ENCODE measurements around the gene APBA3. TPM values are rescaled to one million over a fixed set of nuclear protein-coding genes. Genes with fewer than 3 reads are reported as not detected.

Gene APBA3
- polyA plus RNA-seq, 4 donors: 13.1 to 20.8 (median 16.5) TPM

- no peak for DNase-seq
- Histone ChIP-seq H3K36me3 (ENCODE audit: control insufficient read depth in 3 of 3, insufficient read depth in 2 of 3, low read depth in 1 of 3, low read length in 3 of 3) (no peaks in the 10 kb centered on the region), H3K27ac (ENCODE audit: low read depth in 1 of 3, low read length in 2 of 3) (no peak overlapping the region), H3K9me3 (ENCODE audit: control insufficient read depth in 2 of 2, insufficient read depth in 1 of 2, low read depth in 1 of 2, low read length in 1 of 2) (peaks cover 0 to 6% of the 10 kb centered on the region in 2 donors), H3K4me1 (ENCODE audit: control insufficient read depth in 3 of 3, insufficient read depth in 2 of 3, low read depth in 1 of 3, low read length in 2 of 3) (no peaks in the 10 kb centered on the region), H3K27me3 (ENCODE audit: control insufficient read depth in 3 of 3, insufficient read depth in 3 of 3, low read length in 3 of 3) (peaks cover 0 to 7% (median 3%) of the 10 kb centered on the region in 3 donors), H3K4me3 (ENCODE audit: low read depth in 1 of 3, low read length in 3 of 3) (no peak overlapping the region)
- 42 to 68% (median 48%) methylated on average over 3 of the region's 3 CpGs for WGBS, 3 donors
- FAIRE-seq: no peak
Measured at GRCh38 chr19:3792114-3792513, 30.6 kb upstream of the APBA3 start.

GRCh38 chr19:3790941-3791340 lies 29.4 kb upstream of the APBA3 start:
- WGBS, 3 donors: 77 to 85% (median 82%) methylated on average over 7 of the region's 7 CpGs
- H3K27me3 ChIP-seq (ENCODE audit: control insufficient read depth in 3 of 3, insufficient read depth in 3 of 3, low read length in 3 of 3): peaks cover 4 to 11% (median 5%) of the 10 kb centered on the region in 3 donors
- no peak overlapping the region for H3K27ac ChIP-seq (ENCODE audit: low read depth in 1 of 3, low read length in 2 of 3)
- no peak overlapping the region for H3K4me3 ChIP-seq (ENCODE audit: low read depth in 1 of 3, low read length in 3 of 3)
- H3K4me1 ChIP-seq (ENCODE audit: control insufficient read depth in 3 of 3, insufficient read depth in 2 of 3, low read depth in 1 of 3, low read length in 2 of 3): no peaks in the 10 kb centered on the region
- H3K36me3 ChIP-seq (ENCODE audit: control insufficient read depth in 3 of 3, insufficient read depth in 2 of 3, low read depth in 1 of 3, low read length in 3 of 3): no peaks in the 10 kb centered on the region
- no peaks in the 10 kb centered on the region for H3K9me3 ChIP-seq (ENCODE audit: control insufficient read depth in 2 of 2, insufficient read depth in 1 of 2, low read depth in 1 of 2, low read length in 1 of 2)
- FAIRE-seq: no peak
- DNase-seq: no peak

DNA sequence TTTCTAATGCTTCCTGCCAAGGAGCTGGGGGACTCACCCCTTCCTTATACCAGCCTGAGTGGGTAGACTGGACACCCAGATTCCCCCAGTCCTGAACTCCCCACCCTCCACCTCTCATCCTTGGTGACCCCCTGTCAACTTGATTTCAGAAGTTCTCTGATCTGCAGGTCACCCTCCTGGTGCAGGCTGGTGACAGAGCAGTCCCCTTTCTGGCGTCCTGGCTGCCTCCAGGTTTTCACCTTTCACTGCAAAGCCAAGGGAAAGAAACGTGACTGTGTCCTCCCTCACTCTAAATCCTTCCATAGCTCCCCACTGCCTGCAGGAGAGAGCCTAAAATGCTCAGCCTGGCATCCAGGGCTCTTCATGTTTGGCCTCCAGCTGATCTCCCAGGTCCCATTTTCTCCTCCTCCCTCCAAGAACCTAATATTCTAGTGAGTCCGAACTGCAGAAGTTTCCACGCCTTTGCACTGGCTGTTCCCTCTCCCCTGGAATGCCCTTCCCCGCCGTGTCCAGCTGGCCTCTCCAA lies 28.8 kb upstream of the APBA3 start:
- no peak for FAIRE-seq
- Histone ChIP-seq H3K9me3 (ENCODE audit: control insufficient read depth in 2 of 2, insufficient read depth in 1 of 2, low read depth in 1 of 2, low read length in 1 of 2) (no peaks in the 10 kb centered on the region), H3K27me3 (ENCODE audit: control insufficient read depth in 3 of 3, insufficient read depth in 3 of 3, low read length in 3 of 3) (peaks cover 6 to 14% (median 8%) of the 10 kb centered on the region in 3 donors), H3K4me3 (ENCODE audit: low read depth in 1 of 3, low read length in 3 of 3) (no peak overlapping the region), H3K4me1 (ENCODE audit: control insufficient read depth in 3 of 3, insufficient read depth in 2 of 3, low read depth in 1 of 3, low read length in 2 of 3) (no peaks in the 10 kb centered on the region), H3K36me3 (ENCODE audit: control insufficient read depth in 3 of 3, insufficient read depth in 2 of 3, low read depth in 1 of 3, low read length in 3 of 3) (no peaks in the 10 kb centered on the region), H3K27ac (ENCODE audit: low read depth in 1 of 3, low read length in 2 of 3) (no peak overlapping the region)
- WGBS, 3 donors: 65 to 73% (median 67%) methylated on average over 6 of the region's 6 CpGs
- no peak for DNase-seq

DNA sequence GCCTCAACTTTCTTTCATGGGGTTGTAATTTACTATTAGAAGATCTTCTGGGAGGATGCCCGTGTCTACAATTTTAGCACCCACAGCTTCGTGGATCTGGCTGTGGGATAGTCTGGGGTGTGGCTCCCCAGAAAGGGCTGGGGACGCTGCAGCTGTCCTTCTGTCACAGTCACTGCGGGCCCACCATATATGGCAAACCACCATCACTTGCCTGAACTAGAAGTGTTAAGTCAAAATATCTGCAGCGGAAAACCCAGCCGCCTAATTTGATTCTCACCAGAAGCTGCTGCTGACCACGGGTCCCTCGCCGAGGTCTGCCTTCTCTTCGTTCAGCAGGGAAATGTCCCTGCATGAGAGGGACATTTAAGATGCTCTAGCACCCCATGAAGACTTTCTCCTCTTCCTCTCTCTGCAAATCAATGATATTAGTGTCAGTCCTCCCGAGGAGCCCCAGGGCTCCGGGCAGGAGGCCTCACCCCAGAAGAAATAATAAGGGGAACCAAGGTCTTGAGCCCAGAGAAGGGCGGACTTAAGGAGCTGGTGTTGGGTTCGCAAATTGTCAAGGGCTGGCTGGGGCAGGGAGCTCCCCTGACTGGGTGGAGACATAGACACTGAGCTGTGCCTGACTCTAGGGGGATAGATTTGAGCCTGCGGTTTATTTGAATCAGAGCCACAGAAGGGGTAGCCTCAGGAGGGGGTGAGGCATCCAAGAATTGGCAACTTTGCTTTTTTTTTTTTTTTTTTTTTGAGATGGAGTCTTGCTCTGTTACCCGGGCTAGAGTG lies 27.7 kb upstream of the APBA3 start:
- DNase-seq (no peak), FAIRE-seq (no peak)
- Histone ChIP-seq H3K9me3 (ENCODE audit: control insufficient read depth in 2 of 2, insufficient read depth in 1 of 2, low read depth in 1 of 2, low read length in 1 of 2) (no peaks in the 10 kb centered on the region), H3K4me3 (ENCODE audit: low read depth in 1 of 3, low read length in 3 of 3) (no peak overlapping the region), H3K27ac (ENCODE audit: low read depth in 1 of 3, low read length in 2 of 3) (no peak overlapping the region), H3K36me3 (ENCODE audit: control insufficient read depth in 3 of 3, insufficient read depth in 2 of 3, low read depth in 1 of 3, low read length in 3 of 3) (no peaks in the 10 kb centered on the region), H3K27me3 (ENCODE audit: control insufficient read depth in 3 of 3, insufficient read depth in 3 of 3, low read length in 3 of 3) (peaks cover 10 to 24% (median 11%) of the 10 kb centered on the region in 3 donors), H3K4me1 (ENCODE audit: control insufficient read depth in 3 of 3, insufficient read depth in 2 of 3, low read depth in 1 of 3, low read length in 2 of 3) (no peaks in the 10 kb centered on the region)
- 42 to 50% (median 50%) methylated on average over 15 to 16 of the region's 16 CpGs for WGBS, 3 donors

DNA sequence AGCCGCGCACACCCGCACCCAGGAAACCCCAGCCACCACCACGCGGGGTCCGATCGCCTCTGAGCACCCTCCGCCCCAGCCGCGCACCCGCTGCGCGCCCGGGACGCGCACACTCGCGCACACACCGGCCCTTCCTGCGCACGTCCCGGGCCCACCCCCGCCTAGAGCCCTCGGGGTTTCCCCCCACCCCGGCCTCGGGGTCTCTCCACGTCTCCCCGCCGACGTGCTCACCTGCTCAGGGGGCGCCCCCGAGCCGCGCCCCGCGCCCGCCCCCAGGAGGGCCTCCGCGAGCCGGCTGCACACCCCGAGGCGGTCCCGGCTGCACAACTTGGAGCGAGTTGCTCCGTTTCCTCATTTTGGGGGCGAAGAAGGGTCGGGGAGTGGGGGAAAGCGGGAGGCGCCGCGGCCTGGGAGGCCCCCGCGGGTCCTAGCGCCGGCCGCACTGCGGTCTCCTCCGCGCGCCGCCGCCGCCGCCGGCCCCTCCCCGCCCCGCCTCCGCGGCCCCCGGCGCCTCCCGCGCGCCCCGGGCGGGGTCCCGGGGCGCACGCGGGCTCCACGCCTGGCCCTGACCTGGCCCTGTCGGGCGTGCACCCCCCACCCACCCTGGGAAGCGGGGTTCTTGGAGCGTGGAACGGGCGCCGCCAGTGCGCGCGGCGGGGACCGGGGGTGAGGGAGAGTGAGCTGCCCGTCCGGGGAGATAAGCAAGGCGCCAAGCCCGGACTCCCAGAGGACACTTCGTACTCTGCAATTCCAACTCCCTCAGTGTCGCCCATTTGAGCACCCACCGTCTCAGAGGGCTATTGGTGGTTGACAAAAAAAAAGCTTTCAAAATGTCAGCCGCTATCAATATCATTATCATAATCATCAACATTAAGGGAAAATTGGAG lies 24.7 kb upstream of the APBA3 start, which contains the start of gene MATK:
MATK (minus strand) TSS at position 444 of the 887 bp plus-strand sequence. CDS start 1,246 bp downstream, outside the sequence.
- peaks cover 10 to 27% (median 11%) of the 10 kb centered on the region in 3 donors for H3K27me3 ChIP-seq (ENCODE audit: control insufficient read depth in 3 of 3, insufficient read depth in 3 of 3, low read length in 3 of 3)
- H3K4me1 ChIP-seq (ENCODE audit: control insufficient read depth in 3 of 3, insufficient read depth in 2 of 3, low read depth in 1 of 3, low read length in 2 of 3): no peaks in the 10 kb centered on the region
- no peaks in the 10 kb centered on the region for H3K36me3 ChIP-seq (ENCODE audit: control insufficient read depth in 3 of 3, insufficient read depth in 2 of 3, low read depth in 1 of 3, low read length in 3 of 3)
- FAIRE-seq (no peak), DNase-seq (peak in 1 of 2 donors; percentile 13)
- H3K27ac ChIP-seq (ENCODE audit: low read depth in 1 of 3, low read length in 2 of 3): no peak within 1 kb of the TSS
- peaks cover 0 to 15% of the 10 kb centered on the region in 2 donors for H3K9me3 ChIP-seq (ENCODE audit: control insufficient read depth in 2 of 2, insufficient read depth in 1 of 2, low read depth in 1 of 2, low read length in 1 of 2)
- 4 to 5% (median 5%) methylated on average over 53 to 101 of the region's 101 CpGs for WGBS, 3 donors
- peak within 1 kb of the TSS; percentile 7 to 62 (median 43) for H3K4me3 ChIP-seq (ENCODE audit: low read depth in 1 of 3, low read length in 3 of 3)

DNA sequence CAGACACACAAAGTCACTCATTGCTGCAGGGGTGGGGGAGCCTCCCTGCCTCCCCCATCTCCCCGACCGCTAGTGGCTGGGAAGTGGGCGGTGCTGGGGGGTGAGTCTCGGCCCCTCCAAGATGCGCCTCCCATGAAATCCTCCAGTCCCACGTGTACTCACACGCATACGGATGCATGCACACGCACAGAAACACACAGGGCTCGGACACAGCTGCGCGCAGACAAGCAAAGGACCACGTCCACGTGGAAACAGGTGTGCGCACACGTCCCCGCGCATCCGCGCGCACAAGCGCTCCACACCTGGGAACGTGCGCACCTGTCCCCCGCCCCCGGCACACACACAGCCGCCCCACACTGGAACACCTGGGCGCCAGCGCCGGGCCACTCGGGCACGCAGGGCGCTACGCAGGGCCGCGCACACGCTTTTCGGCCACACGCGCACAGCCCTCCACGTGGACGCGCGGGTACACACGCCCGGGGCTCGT lies 24.0 kb upstream of the APBA3 start:
- WGBS, 3 donors: 1 to 4% (median 1%) methylated on average over 37 to 47 of the region's 47 CpGs
- no peak overlapping the region for H3K27ac ChIP-seq (ENCODE audit: low read depth in 1 of 3, low read length in 2 of 3)
- H3K27me3 ChIP-seq (ENCODE audit: control insufficient read depth in 3 of 3, insufficient read depth in 3 of 3, low read length in 3 of 3): peaks cover 10 to 27% (median 11%) of the 10 kb centered on the region in 3 donors
- FAIRE-seq (no peak), DNase-seq (peak in 1 of 2 donors; percentile 30)
- no peaks in the 10 kb centered on the region for H3K36me3 ChIP-seq (ENCODE audit: control insufficient read depth in 3 of 3, insufficient read depth in 2 of 3, low read depth in 1 of 3, low read length in 3 of 3)
- no peaks in the 10 kb centered on the region for H3K4me1 ChIP-seq (ENCODE audit: control insufficient read depth in 3 of 3, insufficient read depth in 2 of 3, low read depth in 1 of 3, low read length in 2 of 3)
- H3K9me3 ChIP-seq (ENCODE audit: control insufficient read depth in 2 of 2, insufficient read depth in 1 of 2, low read depth in 1 of 2, low read length in 1 of 2): peaks cover 0 to 22% of the 10 kb centered on the region in 2 donors
- peak overlapping the region; percentile 7 to 62 (median 43) for H3K4me3 ChIP-seq (ENCODE audit: low read depth in 1 of 3, low read length in 3 of 3)

- WGBS, 3 donors: 19 to 25% (median 25%) methylated on average over 21 to 25 of the region's 25 CpGs
- DNase-seq: no peak
- FAIRE-seq: no peak
- Histone ChIP-seq H3K4me1 (ENCODE audit: control insufficient read depth in 3 of 3, insufficient read depth in 2 of 3, low read depth in 1 of 3, low read length in 2 of 3) (no peaks in the 10 kb centered on the region), H3K36me3 (ENCODE audit: control insufficient read depth in 3 of 3, insufficient read depth in 2 of 3, low read depth in 1 of 3, low read length in 3 of 3) (no peaks in the 10 kb centered on the region), H3K4me3 (ENCODE audit: low read depth in 1 of 3, low read length in 3 of 3) (peak overlapping the region in 1 of 3 donors; percentile 62), H3K27me3 (ENCODE audit: control insufficient read depth in 3 of 3, insufficient read depth in 3 of 3, low read length in 3 of 3) (peaks cover 7 to 24% (median 10%) of the 10 kb centered on the region in 3 donors), H3K9me3 (ENCODE audit: control insufficient read depth in 2 of 2, insufficient read depth in 1 of 2, low read depth in 1 of 2, low read length in 1 of 2) (peaks cover 0 to 22% of the 10 kb centered on the region in 2 donors), H3K27ac (ENCODE audit: low read depth in 1 of 3, low read length in 2 of 3) (no peak overlapping the region)
Measured at GRCh38 chr19:3784607-3785450, 23.3 kb upstream of the APBA3 start.
